Gastrocnemius medialis (tissue), 4 donors: ENCODE data around the gene SULT1B1. TPM values are rescaled to one million over a fixed set of nuclear protein-coding genes. Genes with fewer than 3 reads are reported as not detected.

Source experiments
- ATAC-seq, 2 donors: fragments of 150-250 bp; one replicate each; pipeline ENCODE4 v1.9.1; 2016
- DNase-seq, 2 donors: peaks; one replicate each; pipeline ENCODE4 v3.0.0-alpha.2; 2019
- H3K27ac ChIP-seq, 4 donors: fragments of 200-600 bp; sonication (generic); 1 replicate in 1 of 4; 2 replicates in 3 of 4; pipeline ENCODE4 v1.5.1; 2016 to 2018; ENCODE audit warnings: mild to moderate bottlenecking in 2 of 4, moderate library complexity in 1 of 4
- H3K27me3 ChIP-seq, 3 donors: fragments of 200-600 bp; sonication (generic) in 2 of 3; 1 replicate in 1 of 3; 2 replicates in 2 of 3; pipeline versions ENCODE4 v1.5.1 to v1.6.0; 2016 to 2019; ENCODE audit warnings: mild to moderate bottlenecking in 1 of 3, moderate library complexity in 1 of 3
- H3K36me3 ChIP-seq, 2 donors: fragments of 200-600 bp; sonication (generic) in 1 of 2; one replicate each; pipeline ENCODE4 v1.5.1; 2017 to 2018
- H3K4me1 ChIP-seq, 2 donors: fragments of 200-600 bp; sonication (generic) in 1 of 2; one replicate each; pipeline ENCODE4 v1.5.1; 2016 to 2017; ENCODE audit warnings: mild to moderate bottlenecking in 2 of 2
- H3K4me3 ChIP-seq, 4 donors: fragments of 200-600 bp; sonication (generic) in 3 of 4; 1 replicate in 1 of 4; 2 replicates in 3 of 4; pipeline ENCODE4 v1.5.1; 2016 to 2019; ENCODE audit warnings: mild to moderate bottlenecking in 2 of 4
- H3K9me3 ChIP-seq, 3 donors: fragments of 200-600 bp; sonication (generic) in 2 of 3; 1 replicate in 1 of 3; 2 replicates in 2 of 3; pipeline ENCODE4 v1.5.1; 2016 to 2019
- POLR2A ChIP-seq, 2 donors: fragments of 450-650 bp; IDR thresholded peaks; one replicate each; pipeline ENCODE4 v1.6.1; 2017; ENCODE audit warnings: antibody characterized with exemption in 2 of 2, mild to moderate bottlenecking in 2 of 2, moderate library complexity in 2 of 2
- in situ Hi-C, 4 donors: fragments of 200-750 bp; cut with MboI; loops; one replicate each; pipeline versions ENCODE4 v1.15.0 to v1.8.0; 2017; ENCODE audit warnings: low sequenced_read_pairs in 4 of 4
- intact Hi-C: fragments of 100-400 bp; cut with DNase I; formaldehyde crosslinking; loops from one replicate; pipeline ENCODE4 v1.15.1; 2023; ENCODE audit warnings: low total_unique reads
- total RNA-seq, 4 donors: library from RNA; depleted of rRNA; stranded (reverse); fragments of >200 nt; gene quantifications; one replicate each; pipeline versions ENCODE4 v1.1.0 to v1.2.3, GENCODE V29; 2016
- TF ChIP-seq, protein P1 (sequence below), 5 experiments: fragments of 450-650 bp in 3 of 5; fragments of 200-600 bp in 2 of 5; sonication (generic) in 2 of 5; IDR thresholded peaks in 4 of 5; conservative IDR thresholded peaks in 1 of 5; 1 replicate in 4 of 5; 2 replicates in 1 of 5; pipeline ENCODE4 v1.5.1; 2016 to 2019; ENCODE audit warnings: antibody characterized with exemption in 5 of 5, mild to moderate bottlenecking in 3 of 5, moderate library complexity in 3 of 5

Gene SULT1B1
- total RNA-seq, 4 donors from 2014 or later = 0.36 to 0.70 (median 0.55) TPM; not detected in 1

DNA sequence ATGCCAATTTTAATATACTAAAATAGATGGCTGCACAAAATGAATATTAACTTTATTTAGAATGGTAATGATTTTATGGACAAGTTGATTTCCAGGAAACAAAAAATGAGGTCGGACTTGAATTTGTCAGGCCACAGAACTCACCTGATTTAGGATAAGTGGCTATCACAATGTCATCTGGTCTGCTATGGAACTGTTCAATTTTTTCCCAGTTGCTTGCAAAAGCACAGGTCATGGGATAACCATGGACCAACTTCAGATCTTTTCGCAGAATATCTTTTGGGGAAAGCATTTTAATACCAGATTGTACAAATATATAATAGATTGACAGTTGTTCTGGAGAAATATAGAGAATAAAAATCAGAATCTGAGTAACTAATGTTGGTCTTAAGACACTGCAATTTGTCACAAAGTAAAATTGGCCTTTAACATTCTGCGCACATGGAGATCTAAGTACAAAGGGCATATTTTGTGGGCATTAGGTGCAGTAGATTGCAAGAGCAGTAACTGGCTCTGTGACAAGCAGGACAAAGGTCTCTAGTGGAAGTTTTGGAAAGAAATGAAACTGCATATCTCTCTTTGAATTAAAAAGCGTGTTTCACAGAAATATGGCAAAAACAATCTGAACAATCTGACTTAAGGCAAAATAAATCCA, 5.4 kb downstream of the SULT1B1 start:
- H3K36me3 ChIP-seq = no peaks in the 10 kb centered on the region
- in situ Hi-C loops (loop anchor here in 1 of 4 donors (25.0 kb wide), 1 partner anchor 93 kb away; the partner anchor contains the start of gene UGT2A1), intact Hi-C loops (no loop called here)
- no peaks in the 10 kb centered on the region for H3K27me3 ChIP-seq
- no peak overlapping the region for H3K27ac ChIP-seq
- H3K4me3 ChIP-seq = no peak overlapping the region
- no peaks in the 10 kb centered on the region for H3K9me3 ChIP-seq
- H3K4me1 ChIP-seq = no peaks in the 10 kb centered on the region
- DNase-seq = no peak
- no peak for ATAC-seq
- TF ChIP-seq POLR2A (IDR thresholded peaks at IDR 0.05) = no peak
- TF ChIP-seq, protein P1, sequence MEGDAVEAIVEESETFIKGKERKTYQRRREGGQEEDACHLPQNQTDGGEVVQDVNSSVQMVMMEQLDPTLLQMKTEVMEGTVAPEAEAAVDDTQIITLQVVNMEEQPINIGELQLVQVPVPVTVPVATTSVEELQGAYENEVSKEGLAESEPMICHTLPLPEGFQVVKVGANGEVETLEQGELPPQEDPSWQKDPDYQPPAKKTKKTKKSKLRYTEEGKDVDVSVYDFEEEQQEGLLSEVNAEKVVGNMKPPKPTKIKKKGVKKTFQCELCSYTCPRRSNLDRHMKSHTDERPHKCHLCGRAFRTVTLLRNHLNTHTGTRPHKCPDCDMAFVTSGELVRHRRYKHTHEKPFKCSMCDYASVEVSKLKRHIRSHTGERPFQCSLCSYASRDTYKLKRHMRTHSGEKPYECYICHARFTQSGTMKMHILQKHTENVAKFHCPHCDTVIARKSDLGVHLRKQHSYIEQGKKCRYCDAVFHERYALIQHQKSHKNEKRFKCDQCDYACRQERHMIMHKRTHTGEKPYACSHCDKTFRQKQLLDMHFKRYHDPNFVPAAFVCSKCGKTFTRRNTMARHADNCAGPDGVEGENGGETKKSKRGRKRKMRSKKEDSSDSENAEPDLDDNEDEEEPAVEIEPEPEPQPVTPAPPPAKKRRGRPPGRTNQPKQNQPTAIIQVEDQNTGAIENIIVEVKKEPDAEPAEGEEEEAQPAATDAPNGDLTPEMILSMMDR (IDR thresholded peaks at IDR 0.05 in 4 of 5, conservative IDR thresholded peaks at IDR 0.05 in 1 of 5) = no peak

GRCh38 chr4:69753686-69754085, 6.7 kb downstream of the SULT1B1 start:
- DNase-seq (no peak), ATAC-seq (no peak)
- no peak overlapping the region for H3K4me3 ChIP-seq
- intact Hi-C loops (no loop called here), in situ Hi-C loops (loop anchor here in 1 of 4 donors (25.0 kb wide), 1 partner anchor 91 kb away; the partner anchor contains the start of gene UGT2A1)
- H3K36me3 ChIP-seq = no peaks in the 10 kb centered on the region
- no peaks in the 10 kb centered on the region for H3K4me1 ChIP-seq
- H3K27ac ChIP-seq = no peak overlapping the region
- peaks cover 0 to 4% (median 0%) of the 10 kb centered on the region in 3 donors for H3K9me3 ChIP-seq
- H3K27me3 ChIP-seq = no peaks in the 10 kb centered on the region
- TF ChIP-seq, protein P1 (IDR thresholded peaks at IDR 0.05 in 4 of 5, conservative IDR thresholded peaks at IDR 0.05 in 1 of 5) = no peak
- no peak for TF ChIP-seq POLR2A (IDR thresholded peaks at IDR 0.05)

DNA sequence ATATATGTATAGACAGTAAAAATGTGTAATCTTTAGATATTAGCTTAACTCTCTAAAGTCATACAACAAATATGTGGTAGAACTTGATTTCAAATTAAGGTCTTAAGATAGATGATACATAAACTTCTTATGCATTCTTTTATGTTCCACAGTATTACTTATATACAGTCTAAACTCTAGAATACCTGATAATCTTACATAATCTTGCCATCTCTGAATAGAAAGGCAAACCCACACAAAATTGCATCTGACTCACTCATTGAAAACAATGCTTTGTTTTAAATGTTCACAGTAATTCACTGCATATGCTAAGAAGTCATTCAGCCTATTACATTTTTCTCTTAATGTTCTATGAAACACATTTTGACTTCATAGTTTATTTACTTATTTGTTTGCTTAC, 10.1 kb downstream of the SULT1B1 start:
- ATAC-seq (no peak), DNase-seq (no peak)
- intact Hi-C loops = no loop called here
- Histone ChIP-seq H3K4me1 (no peaks in the 10 kb centered on the region), H3K4me3 (no peak overlapping the region), H3K9me3 (peaks cover 0 to 4% (median 0%) of the 10 kb centered on the region in 3 donors), H3K36me3 (no peaks in the 10 kb centered on the region), H3K27me3 (no peaks in the 10 kb centered on the region), H3K27ac (no peak overlapping the region)
- TF ChIP-seq POLR2A (IDR thresholded peaks at IDR 0.05) = no peak
- TF ChIP-seq, protein P1 (IDR thresholded peaks at IDR 0.05 in 4 of 5, conservative IDR thresholded peaks at IDR 0.05 in 1 of 5) = no peak
- in situ Hi-C loops = loop anchor here in 1 of 4 donors (25.0 kb wide), 1 partner anchor 88 kb away; the partner anchor contains the start of gene UGT2A1

DNA sequence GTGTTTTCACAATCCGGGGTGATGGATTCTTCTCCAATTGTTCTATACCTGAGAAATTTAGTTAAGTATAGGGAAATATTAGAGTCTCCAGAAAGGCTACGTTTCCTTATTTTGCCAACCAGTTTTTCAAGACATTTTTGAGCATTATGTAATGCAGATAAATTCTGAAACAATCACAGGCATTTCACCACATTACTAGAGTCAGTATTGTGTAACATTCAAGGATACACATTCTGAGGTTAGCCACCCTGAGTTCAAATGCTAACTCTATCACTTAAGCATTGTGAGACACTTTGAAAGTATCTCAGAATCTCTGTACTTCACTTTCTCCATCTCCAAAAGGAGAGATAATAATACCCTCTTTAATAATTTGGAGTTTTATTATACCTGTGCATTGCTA, 10.6 kb downstream of the SULT1B1 start:
- H3K36me3 ChIP-seq = no peaks in the 10 kb centered on the region
- TF ChIP-seq, protein P1 (IDR thresholded peaks at IDR 0.05 in 4 of 5, conservative IDR thresholded peaks at IDR 0.05 in 1 of 5) = no peak
- TF ChIP-seq POLR2A (IDR thresholded peaks at IDR 0.05) = no peak
- peaks cover 0 to 4% (median 0%) of the 10 kb centered on the region in 3 donors for H3K9me3 ChIP-seq
- DNase-seq (no peak), ATAC-seq (no peak)
- intact Hi-C loops = no loop called here
- no peak overlapping the region for H3K4me3 ChIP-seq
- in situ Hi-C loops = loop anchor here in 1 of 4 donors (25.0 kb wide), 1 partner anchor 87 kb away; the partner anchor contains the start of gene UGT2A1
- H3K27me3 ChIP-seq = no peaks in the 10 kb centered on the region
- H3K27ac ChIP-seq = no peak overlapping the region
- H3K4me1 ChIP-seq = no peaks in the 10 kb centered on the region
